ENCODE measurements around the gene OSTF1.

GRCh38 chr9:75051285-75051684 is 37.0 kb upstream of the OSTF1 start:
- no peak for TF ChIP-seq EZH2 (IDR thresholded peaks at IDR 0.05; ENCODE audit: low read depth, unreplicated experiment)
- no peak for TF ChIP-seq CTCF (conservative IDR thresholded peaks at IDR 0.05; ENCODE audit: low read depth in 2 of 2)
- no peak for TF ChIP-seq ZNF462 (CRISPR knock-in tag; IDR thresholded peaks at IDR 0.05)
- no peak for TF ChIP-seq CREB1 (CRISPR knock-in tag; IDR thresholded peaks at IDR 0.05; ENCODE audit: low read depth)
- TF ChIP-seq POLR2AphosphoS5 (IDR thresholded peaks at IDR 0.05; ENCODE audit: low read depth) = no peak
- TF ChIP-seq REST (IDR thresholded peaks at IDR 0.05; ENCODE audit: unreplicated experiment) = no peak
- TF ChIP-seq JUNB (IDR thresholded peaks at IDR 0.05; ENCODE audit: unreplicated experiment) = no peak
